IMR-90 (cell line): Measurements from ENCODE around the gene POLR3B. TPM values are rescaled to one million over a fixed set of nuclear protein-coding genes. Genes with fewer than 3 reads are reported as not detected.
A peak's percentile ranks its signal among the peaks of the same experiment; 100 is the strongest.

Experiments
- ATAC-seq: fragments of 200-7000 bp; cut with Tn5 transposase; 2 replicates; pipeline ENCODE4 v1.9.1; 2020; ENCODE audit warnings: low read depth, mild to moderate bottlenecking, moderate library complexity
- BruUV-seq: library from RNA; stranded (reverse); fragments of 400-500 nt; replicated peaks from 2 replicates; lab custom pipeline; 2021; lab: Mats Ljungman, UMichigan
- CTCF ChIA-PET: fragments of 300-600 bp; formaldehyde crosslinking; extraction: SDS; loops from one replicate; lab custom pipeline; 2021; ENCODE audit warnings: antibody characterized with exemption; lab: Yijun Ruan, JAX
- POLR2A ChIA-PET: fragments of 300-600 bp; sonication (Branson Sonifier 250); formaldehyde crosslinking; loops from one replicate; lab custom pipeline; 2022; ENCODE audit warnings: antibody characterized with exemption; ENCODE audit not compliant: unreplicated experiment; lab: Charles Lee
- DNase-seq: peaks from one replicate; pipeline ENCODE4 v3.0.0; 2013
- H2AFZ ChIP-seq: replicated peaks from 2 replicates; pipeline ENCODE3; 2013; ENCODE audit warnings: low read length, mild to moderate bottlenecking; ENCODE audit not compliant: poor library complexity
- H2AK5ac ChIP-seq: 2 replicates; pipeline ENCODE4 v1.6.1; 2013; ENCODE audit warnings: low read depth, low read length, inconsistent platforms
- H2AK9ac ChIP-seq: replicated peaks from 2 replicates; pipeline ENCODE3; 2013; ENCODE audit warnings: mild to moderate bottlenecking, low read depth, low read length, moderate library complexity; ENCODE audit not compliant: poor library complexity
- H2BK120ac ChIP-seq: 2 replicates; pipeline ENCODE4 v1.6.1; 2013; ENCODE audit warnings: low read depth, low read length, inconsistent platforms
- H2BK15ac ChIP-seq: 3 replicates; pipeline ENCODE4 v1.6.1; 2013; ENCODE audit warnings: low read depth, low read length, inconsistent platforms
- H2BK20ac ChIP-seq: 2 replicates; pipeline ENCODE4 v1.6.1; 2013; ENCODE audit warnings: low read depth, mild to moderate bottlenecking, inconsistent platforms, low read length, moderate library complexity
- H2BK5ac ChIP-seq: 2 replicates; pipeline ENCODE4 v1.6.1; 2013; ENCODE audit warnings: mild to moderate bottlenecking, low read depth, low read length, inconsistent platforms; ENCODE audit not compliant: poor library complexity, severe bottlenecking
- H3K14ac ChIP-seq: replicated peaks from 2 replicates; pipeline ENCODE4 v1.6.1; 2013; ENCODE audit warnings: low read depth, low read length, inconsistent platforms
- H3K18ac ChIP-seq: 2 replicates; pipeline ENCODE4 v1.6.1; 2013; ENCODE audit warnings: low read depth, low read length, control low read depth
- H3K23ac ChIP-seq: 2 replicates; pipeline ENCODE4 v1.6.1; 2013; ENCODE audit warnings: low read depth, low read length, inconsistent platforms
- H3K27ac ChIP-seq: 2 replicates; pipeline ENCODE4 v1.5.1; 2013; ENCODE audit warnings: mild to moderate bottlenecking, control low read depth, low read length; ENCODE audit not compliant: insufficient read depth
- H3K27me3 ChIP-seq: 2 replicates; pipeline ENCODE4 v1.6.1; 2013; ENCODE audit warnings: low read length; ENCODE audit not compliant: control insufficient read depth, insufficient read depth
- H3K36me3 ChIP-seq: 2 replicates; pipeline ENCODE4 v1.6.1; 2013; ENCODE audit warnings: low read length, mixed read lengths; ENCODE audit not compliant: control insufficient read depth, insufficient read depth
- H3K4ac ChIP-seq: 2 replicates; pipeline ENCODE4 v1.6.1; 2013; ENCODE audit warnings: low read depth, low read length, inconsistent platforms
- H3K4me1 ChIP-seq: 2 replicates; pipeline ENCODE4 v1.6.1; 2013; ENCODE audit warnings: low read length, mixed read lengths; ENCODE audit not compliant: control insufficient read depth, insufficient read depth
- H3K4me2 ChIP-seq: 2 replicates; pipeline ENCODE4 v1.6.1; 2013; ENCODE audit warnings: low read depth, mild to moderate bottlenecking, control low read depth, low read length, moderate library complexity
- H3K4me3 ChIP-seq: 2 replicates; pipeline ENCODE4 v1.5.1; 2013; ENCODE audit warnings: low read depth, mild to moderate bottlenecking, control low read depth, low read length, moderate library complexity; ENCODE audit not compliant: insufficient read depth
- H3K56ac ChIP-seq: 2 replicates; pipeline ENCODE4 v1.6.1; 2013; ENCODE audit warnings: low read length, inconsistent platforms; ENCODE audit not compliant: insufficient read depth; ENCODE audit errors: extremely low read depth
- H3K79me1 ChIP-seq, 2 experiments: 2 replicates each; pipeline ENCODE4 v1.6.1; 2013; ENCODE audit warnings: low read length in 2 of 2, inconsistent platforms in 1 of 2, low read depth in 1 of 2
- H3K9ac ChIP-seq: 2 replicates; pipeline ENCODE4 v1.6.1; 2013; ENCODE audit warnings: low read depth, low read length, control low read depth
- H3K9me1 ChIP-seq: 2 replicates; pipeline ENCODE4 v1.6.1; 2013; ENCODE audit warnings: low read length, inconsistent platforms; ENCODE audit not compliant: insufficient read depth
- H3K9me3 ChIP-seq: 2 replicates; pipeline ENCODE4 v1.6.1; 2013; ENCODE audit warnings: low read length; ENCODE audit not compliant: control insufficient read depth, insufficient read depth
- H4K20me1 ChIP-seq: 2 replicates; pipeline ENCODE4 v1.6.1; 2013; ENCODE audit warnings: low read length, inconsistent platforms; ENCODE audit not compliant: insufficient read depth
- H4K5ac ChIP-seq: 2 replicates; pipeline ENCODE4 v1.6.1; 2013; ENCODE audit warnings: mild to moderate bottlenecking, low read depth, low read length, control low read depth
- H4K8ac ChIP-seq, 2 experiments: 2 replicates each; pipeline ENCODE4 v1.6.1; 2013; ENCODE audit warnings: low read depth in 2 of 2, low read length in 2 of 2, control low read depth in 1 of 2, inconsistent platforms in 1 of 2
- H4K91ac ChIP-seq: 2 replicates; pipeline ENCODE4 v1.6.1; 2013; ENCODE audit warnings: low read depth, low read length, inconsistent platforms; ENCODE audit not compliant: insufficient read depth
- MAFK ChIP-seq: IDR thresholded peaks from 2 replicates; pipeline ENCODE4 v1.6.1; 2012; ENCODE audit warnings: low read depth, low read length, improper control_type of control experiment
- MAZ ChIP-seq: IDR thresholded peaks from 2 replicates; pipeline ENCODE4 v1.6.1; 2012; ENCODE audit warnings: low read depth, mild to moderate bottlenecking, low read length, improper control_type of control experiment, moderate library complexity, borderline replicate concordance
- RCOR1 ChIP-seq: IDR thresholded peaks from 2 replicates; pipeline ENCODE4 v1.6.1; 2012; ENCODE audit warnings: mild to moderate bottlenecking, low read length, improper control_type of control experiment; ENCODE audit not compliant: insufficient replicate concordance
- WGBS, 2 experiments: methylation state at CpG; one replicate each; pipeline versions ENCODE4 v1.1.5 to v1.1.7; 2013; ENCODE audit warnings: missing lambda C conversion rate in 2 of 2; ENCODE audit not compliant: insufficient read length in 1 of 2; ENCODE audit errors: extremely low coverage in 2 of 2; 5-methylcytosine and 5-hydroxymethylcytosine counted together
- dilution Hi-C: fragments of 300-500 bp; cut with HindIII; formaldehyde crosslinking; loops from one replicate; pipeline ENCODE4 v1.14.3; 2018; ENCODE audit warnings: low sequenced_read_pairs; ENCODE audit not compliant: unreplicated experiment
- in situ Hi-C: fragments of 300-500 bp; cut with MboI; formaldehyde crosslinking; loops from 3 replicates; pipeline ENCODE4 v1.14.3; 2019; ENCODE audit warnings: low sequenced_read_pairs, inconsistent platforms, mixed read lengths
- intact Hi-C: fragments of 100-400 bp; cut with micrococcal nuclease; formaldehyde crosslinking; loops from 2 replicates; pipeline ENCODE4 v1.10.0; 2022
- polyA plus RNA-seq, 3 experiments: library from polyadenylated mRNA; depleted of rRNA; stranded (reverse); fragments of >200 nt; gene quantifications; 2 replicates each; pipeline ENCODE4 v1.2.3, GENCODE V29; 2012; ENCODE audit warnings: low replicate concordance in 1 of 3
- total RNA-seq: library from RNA; depleted of rRNA; stranded (reverse); fragments of >200 nt; gene quantifications from 2 replicates; pipeline ENCODE4 v1.2.3, GENCODE V29; 2012
- TF ChIP-seq, protein P1 (sequence below): fragments of 150-350 bp; IDR thresholded peaks from 2 replicates; pipeline ENCODE4 v1.6.1; 2017; ENCODE audit warnings: mild to moderate bottlenecking, antibody characterized with exemption, low read length, low read depth

POLR3B gene
- total and polyA plus RNA-seq, 2 of the 4 experiments (the other 2 are of a cell fraction), result 6.9 to 15.4 TPM

DNA sequence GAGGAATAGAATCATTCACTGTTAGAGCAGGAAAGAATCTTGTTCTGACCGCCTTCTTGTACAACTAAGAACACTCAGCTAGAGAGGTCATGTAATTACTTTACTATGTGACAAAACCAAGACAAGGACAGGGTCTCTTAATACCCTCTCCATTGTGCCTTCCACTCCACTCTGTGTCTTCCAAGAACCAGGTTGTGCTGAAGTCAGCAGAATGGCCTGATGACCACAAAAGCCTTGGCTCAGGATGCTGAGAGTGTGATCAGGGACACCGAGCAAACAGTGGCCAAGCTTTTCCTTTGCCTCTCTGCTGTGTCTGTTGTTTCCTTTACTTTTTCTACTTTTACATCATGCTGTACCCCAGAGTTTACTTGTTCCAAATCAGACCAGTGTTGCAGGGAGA, 142.1 kb downstream of the POLR3B start:
- no peak overlapping the region for H4K5ac ChIP-seq
- dilution Hi-C loops, result no loop called here
- no peak overlapping the region for H3K4me2 ChIP-seq
- no peak overlapping the region for H2BK15ac ChIP-seq
- no peak overlapping the region for H2AFZ ChIP-seq
- no peak for ATAC-seq
- H3K9me1 ChIP-seq, result peaks cover 5% of the 10 kb centered on the region; the same call in 1 of the 2 replicates
- no peaks in the 10 kb centered on the region for H4K20me1 ChIP-seq
- intact Hi-C loops, result no loop called here
- no peak overlapping the region for H3K14ac ChIP-seq
- no peak overlapping the region for H3K4ac ChIP-seq
- no peaks in the 10 kb centered on the region for H3K27me3 ChIP-seq
- no peak overlapping the region for H3K4me3 ChIP-seq
- H2AK5ac ChIP-seq, result no peak overlapping the region
- no peaks in the 10 kb centered on the region for H3K4me1 ChIP-seq
- H3K9ac ChIP-seq, result no peak overlapping the region
- no peak overlapping the region for H3K56ac ChIP-seq
- no peak overlapping the region for H3K27ac ChIP-seq
- ChIA-PET CTCF (no interaction called here), POLR2A (no interaction called here)
- H3K9me3 ChIP-seq, result no peaks in the 10 kb centered on the region
- no peak for DNase-seq
- no TSS peak for BruUV-seq
- no peak overlapping the region for H2AK9ac ChIP-seq
- H2BK20ac ChIP-seq, result no peak overlapping the region
- TF ChIP-seq MAZ, result no peak
- peak; percentile 69 for TF ChIP-seq MAFK
- no peak for TF ChIP-seq RCOR1
- TF ChIP-seq, protein P1, sequence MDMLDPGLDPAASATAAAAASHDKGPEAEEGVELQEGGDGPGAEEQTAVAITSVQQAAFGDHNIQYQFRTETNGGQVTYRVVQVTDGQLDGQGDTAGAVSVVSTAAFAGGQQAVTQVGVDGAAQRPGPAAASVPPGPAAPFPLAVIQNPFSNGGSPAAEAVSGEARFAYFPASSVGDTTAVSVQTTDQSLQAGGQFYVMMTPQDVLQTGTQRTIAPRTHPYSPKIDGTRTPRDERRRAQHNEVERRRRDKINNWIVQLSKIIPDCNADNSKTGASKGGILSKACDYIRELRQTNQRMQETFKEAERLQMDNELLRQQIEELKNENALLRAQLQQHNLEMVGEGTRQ, result no peak
- no peak overlapping the region for H4K8ac ChIP-seq
- H4K91ac ChIP-seq, result no peak overlapping the region
- H3K23ac ChIP-seq, result no peak overlapping the region
- H3K36me3 ChIP-seq, result peaks cover 18% of the 10 kb centered on the region
- H3K18ac ChIP-seq, result no peak overlapping the region
- H2BK5ac ChIP-seq, result no peak overlapping the region
- 100% methylated on average over 1 of the region's 2 CpGs; no CpG with 5 or more reads in 1 of the 2 experiments for WGBS, 2 experiments
- in situ Hi-C loops, result no loop called here
- H2BK120ac ChIP-seq, result no peak overlapping the region
- no peaks in the 10 kb centered on the region for H3K79me1 ChIP-seq
